ENCODE measurements around the gene THBS2. TPM values are rescaled to one million over a fixed set of nuclear protein-coding genes. Genes with fewer than 3 reads are reported as not detected.
A peak's percentile ranks its signal among the peaks of the same experiment; 100 is the strongest.

THBS2 gene
- total and polyA plus RNA-seq, 8 donors: 4.8 to 126 (median 6.9) TPM

- no peak for TF ChIP-seq CTCF (IDR thresholded peaks at IDR 0.05)
- intact Hi-C loops (cut with DNase I): no loop called here
- Histone ChIP-seq H3K4me1 (peaks cover 4 to 17% of the 10 kb centered on the region in 2 donors), H3K4me3 (no peak overlapping the region), H3K27me3 (no peaks in the 10 kb centered on the region), H3K27ac (peak overlapping the region; percentile 77 to 81), H3K9me3 (no peaks in the 10 kb centered on the region), H3K36me3 (no peaks in the 10 kb centered on the region)
- DNase-seq (no peak), ATAC-seq (peak; percentile 2)
Measured at GRCh38 chr6:169213814-169214520, 39.7 kb downstream of the THBS2 start.

GRCh38 chr6:169212897-169213813 lies 40.5 kb downstream of the THBS2 start:
- peak overlapping the region; percentile 14 to 25 for H3K4me3 ChIP-seq
- intact Hi-C loops (cut with DNase I): no loop called here

GRCh38 chr6:169212436-169212835 lies 41.2 kb downstream of the THBS2 start:
- Histone ChIP-seq H3K36me3 (no peaks in the 10 kb centered on the region), H3K27me3 (no peaks in the 10 kb centered on the region), H3K4me3 (peak overlapping the region; percentile 14 to 25), H3K4me1 (peaks cover 4 to 17% of the 10 kb centered on the region in 2 donors), H3K27ac (peak overlapping the region in 1 of 2 donors; percentile 81), H3K9me3 (peaks cover 3 to 8% of the 10 kb centered on the region in 2 donors)
- no peak for TF ChIP-seq CTCF (IDR thresholded peaks at IDR 0.05)
- no peak for ATAC-seq
- no peak for DNase-seq
- intact Hi-C loops (cut with DNase I): no loop called here

More at GRCh38 chr6:169212897-169213813, 40.5 kb downstream of the THBS2 start:
- peak; percentile 99 for ATAC-seq
- peak; percentile 83 to 96 (median 92) for DNase-seq
- Histone ChIP-seq H3K27me3 (no peaks in the 10 kb centered on the region), H3K36me3 (no peaks in the 10 kb centered on the region), H3K27ac (peak overlapping the region; percentile 77 to 81), H3K4me1 (peaks cover 4 to 17% of the 10 kb centered on the region in 2 donors), H3K9me3 (peaks cover 0 to under 1% of the 10 kb centered on the region in 2 donors)
- TF ChIP-seq CTCF (IDR thresholded peaks at IDR 0.05): peak in 1 of 2 donors; percentile 15

- intact Hi-C loops (cut with DNase I): no loop called here
Measured at GRCh38 chr6:169211881-169212280, 41.8 kb downstream of the THBS2 start.

More at GRCh38 chr6:169211881-169212280, 41.8 kb downstream of the THBS2 start:
- no peak overlapping the region for H3K27ac ChIP-seq
- no peak for ATAC-seq
- no peak overlapping the region for H3K4me3 ChIP-seq
- no peak for DNase-seq
- peaks cover 4 to 13% of the 10 kb centered on the region in 2 donors for H3K9me3 ChIP-seq
- peaks cover 4 to 17% of the 10 kb centered on the region in 2 donors for H3K4me1 ChIP-seq
- H3K36me3 ChIP-seq: no peaks in the 10 kb centered on the region
- no peaks in the 10 kb centered on the region for H3K27me3 ChIP-seq
- no peak for TF ChIP-seq CTCF (IDR thresholded peaks at IDR 0.05)

All from left lung (tissue), 10 donors.